Activated naive CD8-positive, alpha-beta T cell treated with anti-CD3 and anti-CD28 coated beads, Interleukin-2, amount 10 ng/mL, durations not matched to agents 7 days and 5 days (primary cell): Measurements from ENCODE around the gene SYCE1L. TPM values are rescaled to one million over a fixed set of nuclear protein-coding genes. Genes with fewer than 3 reads are reported as not detected.
"Not testable (repeated sequence)": the region's sequence is repeated elsewhere in the genome, so short reads cannot be mapped to it uniquely, and the experiment has no call there.

ENCODE experiments used
- ATAC-seq: fragments of 150-1000 bp; cut with Tn5 transposase; one replicate; pipeline ENCODE4 v1.10.0; 2021; ENCODE audit warnings: low read depth, moderate library complexity
- POLR2A ChIA-PET: fragments of 350-600 bp; sonication (Branson Sonifier 250); formaldehyde crosslinking; loops from one replicate; lab custom pipeline; 2021; ENCODE audit warnings: antibody characterized with exemption; lab: Charles Lee
- DNase-seq: peaks from one replicate; pipeline ENCODE4 v3.0.0; 2021
- H3K27ac Mint-ChIP-seq: one replicate; pipeline ENCODE4 v1.8.0; 2022; ENCODE audit warnings: mild to moderate bottlenecking, mixed read lengths
- H3K27me3 Mint-ChIP-seq: one replicate; pipeline ENCODE4 v1.8.0; 2022; ENCODE audit warnings: mild to moderate bottlenecking, moderate library complexity, mixed read lengths
- H3K36me3 Mint-ChIP-seq: one replicate; pipeline ENCODE4 v1.8.0; 2021; ENCODE audit warnings: mild to moderate bottlenecking, mixed read lengths
- H3K4me1 Mint-ChIP-seq: one replicate; pipeline ENCODE4 v1.8.0; 2021; ENCODE audit warnings: mixed read lengths
- H3K4me3 Mint-ChIP-seq: one replicate; pipeline ENCODE4 v1.8.0; 2022; ENCODE audit warnings: mild to moderate bottlenecking, moderate library complexity, mixed read lengths
- H3K9me3 Mint-ChIP-seq: one replicate; pipeline ENCODE4 v1.8.0; 2021; ENCODE audit warnings: mixed read lengths
- total RNA-seq, 2 experiments: library from RNA; stranded (reverse); gene quantifications; one replicate each; pipeline ENCODE4 v1.2.3, GENCODE V29; 2021

SYCE1L gene
- total RNA-seq, 2 experiments from 2014 or later: 13.3 to 17.1 TPM

DNA sequence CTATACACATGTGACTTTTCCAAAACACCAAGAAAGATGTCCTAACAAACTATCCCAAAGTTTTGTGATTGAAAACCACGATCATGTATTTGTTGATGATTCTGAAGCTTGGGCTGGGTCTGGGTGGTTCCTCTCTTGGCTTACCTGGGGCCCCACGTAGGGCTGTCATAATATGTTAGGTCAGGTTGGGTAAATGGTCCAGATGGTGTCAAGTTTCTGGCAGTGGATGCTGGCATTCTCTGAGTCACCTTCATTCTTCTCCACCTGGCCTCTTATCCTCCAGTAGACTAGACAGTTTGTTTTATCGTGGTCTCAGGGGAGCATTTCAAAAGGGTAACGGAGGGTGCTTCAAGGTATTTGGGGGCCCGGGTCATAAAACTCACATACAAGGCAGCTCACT is 39.4 kb downstream of the SYCE1L start:
- Mint-ChIP-seq H3K4me3 (no peak overlapping the region), H3K36me3 (no peaks in the 10 kb centered on the region), H3K27ac (no peak overlapping the region), H3K27me3 (peaks cover 13% of the 10 kb centered on the region), H3K9me3 (no peaks in the 10 kb centered on the region), H3K4me1 (peaks cover 5% of the 10 kb centered on the region)
- DNase-seq (no peak), ATAC-seq (no peak)
- POLR2A ChIA-PET: no interaction called here

- H3K4me3 Mint-ChIP-seq, H3K9me3 Mint-ChIP-seq, H3K27ac Mint-ChIP-seq, ATAC-seq, POLR2A ChIA-PET, H3K27me3 Mint-ChIP-seq, DNase-seq, H3K4me1 Mint-ChIP-seq, H3K36me3 Mint-ChIP-seq: not testable (repeated sequence)
Measured at GRCh38 chr16:77242471-77242870, 43.3 kb downstream of the SYCE1L start.

DNA sequence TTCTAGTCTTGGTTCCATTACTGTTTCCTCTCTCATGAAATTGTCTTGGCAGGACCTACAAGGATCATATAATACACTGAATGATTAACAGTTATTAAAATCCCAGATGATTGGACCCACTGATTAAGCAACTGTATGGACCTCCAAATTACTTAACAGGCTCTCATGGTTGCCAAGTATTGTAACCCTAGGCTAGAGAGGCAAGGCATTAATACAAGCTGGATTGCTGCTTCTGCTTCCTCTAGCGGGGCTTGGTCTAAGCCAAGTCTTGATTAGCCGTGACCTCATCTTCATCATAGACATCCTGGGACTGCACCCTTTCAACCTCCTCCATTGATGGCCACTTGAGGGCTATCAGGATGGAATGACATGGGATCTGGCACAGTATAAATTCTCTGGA is 46.9 kb downstream of the SYCE1L start:
- Mint-ChIP-seq H3K4me1 (no peaks in the 10 kb centered on the region), H3K9me3 (no peaks in the 10 kb centered on the region), H3K27ac (no peak overlapping the region), H3K4me3 (no peak overlapping the region), H3K36me3 (no peaks in the 10 kb centered on the region), H3K27me3 (no peaks in the 10 kb centered on the region)
- POLR2A ChIA-PET: no interaction called here
- DNase-seq: no peak
- ATAC-seq: no peak

GRCh38 chr16:77250400-77250799 is 51.2 kb downstream of the SYCE1L start:
- ATAC-seq (no peak), DNase-seq (no peak)
- H3K4me3 Mint-ChIP-seq: no peak overlapping the region
- H3K36me3 Mint-ChIP-seq: no peaks in the 10 kb centered on the region
- POLR2A ChIA-PET: no interaction called here
- H3K4me1 Mint-ChIP-seq: no peaks in the 10 kb centered on the region
- H3K9me3 Mint-ChIP-seq: no peaks in the 10 kb centered on the region
- no peak overlapping the region for H3K27ac Mint-ChIP-seq
- H3K27me3 Mint-ChIP-seq: peaks cover 3% of the 10 kb centered on the region

Other genes starting within 250 kb of the SYCE1L start
- gene MON1B, start 8.2 kb upstream of the SYCE1L start, total RNA-seq: 10 to 100 TPM; 83.0 to 84.7 TPM
- gene ADAMTS18, start 235.6 kb downstream of the SYCE1L start, total RNA-seq: not detected